H7 (cell line): ENCODE measurements around the gene RASD1. TPM values are rescaled to one million over a fixed set of nuclear protein-coding genes. Genes with fewer than 3 reads are reported as not detected.

Source experiments
- DNase-seq: peaks from one replicate; pipeline ENCODE4 v3.0.0; 2012
- H3K27me3 ChIP-seq: 2 replicates; pipeline ENCODE4 v1.6.0; 2011; ENCODE audit warnings: mild to moderate bottlenecking, low read length; ENCODE audit not compliant: control insufficient read depth, insufficient read depth
- H3K36me3 ChIP-seq: replicated peaks from 2 replicates; pipeline ENCODE4 v1.5.1; 2011; ENCODE audit warnings: low read length; ENCODE audit not compliant: control insufficient read depth, insufficient read depth
- H3K4me3 ChIP-seq: 2 replicates; pipeline ENCODE4 v1.5.1; 2011; ENCODE audit warnings: low read depth, mild to moderate bottlenecking, control low read depth, low read length, moderate library complexity; ENCODE audit not compliant: insufficient read depth
- total RNA-seq: library from RNA; depleted of rRNA; stranded (reverse); fragments of >200 nt; shearing (Covaris generic); gene quantifications from 2 replicates; pipeline ENCODE4 v1.2.3, GENCODE V29; 2014

Gene RASD1
- total RNA-seq, 1 experiment from 2014 or later, result 5.6 TPM

- Histone ChIP-seq H3K4me3 (no peak overlapping the region), H3K36me3 (no peaks in the 10 kb centered on the region), H3K27me3 (no peaks in the 10 kb centered on the region)
- DNase-seq, result no peak
Observed at GRCh38 chr17:17518014-17518413, 21.8 kb upstream of the RASD1 start.

- Histone ChIP-seq H3K36me3 (no peaks in the 10 kb centered on the region), H3K27me3 (no peaks in the 10 kb centered on the region), H3K4me3 (no peak overlapping the region)
- DNase-seq, result no peak
Observed at GRCh38 chr17:17516941-17517720, 20.9 kb upstream of the RASD1 start.

DNA sequence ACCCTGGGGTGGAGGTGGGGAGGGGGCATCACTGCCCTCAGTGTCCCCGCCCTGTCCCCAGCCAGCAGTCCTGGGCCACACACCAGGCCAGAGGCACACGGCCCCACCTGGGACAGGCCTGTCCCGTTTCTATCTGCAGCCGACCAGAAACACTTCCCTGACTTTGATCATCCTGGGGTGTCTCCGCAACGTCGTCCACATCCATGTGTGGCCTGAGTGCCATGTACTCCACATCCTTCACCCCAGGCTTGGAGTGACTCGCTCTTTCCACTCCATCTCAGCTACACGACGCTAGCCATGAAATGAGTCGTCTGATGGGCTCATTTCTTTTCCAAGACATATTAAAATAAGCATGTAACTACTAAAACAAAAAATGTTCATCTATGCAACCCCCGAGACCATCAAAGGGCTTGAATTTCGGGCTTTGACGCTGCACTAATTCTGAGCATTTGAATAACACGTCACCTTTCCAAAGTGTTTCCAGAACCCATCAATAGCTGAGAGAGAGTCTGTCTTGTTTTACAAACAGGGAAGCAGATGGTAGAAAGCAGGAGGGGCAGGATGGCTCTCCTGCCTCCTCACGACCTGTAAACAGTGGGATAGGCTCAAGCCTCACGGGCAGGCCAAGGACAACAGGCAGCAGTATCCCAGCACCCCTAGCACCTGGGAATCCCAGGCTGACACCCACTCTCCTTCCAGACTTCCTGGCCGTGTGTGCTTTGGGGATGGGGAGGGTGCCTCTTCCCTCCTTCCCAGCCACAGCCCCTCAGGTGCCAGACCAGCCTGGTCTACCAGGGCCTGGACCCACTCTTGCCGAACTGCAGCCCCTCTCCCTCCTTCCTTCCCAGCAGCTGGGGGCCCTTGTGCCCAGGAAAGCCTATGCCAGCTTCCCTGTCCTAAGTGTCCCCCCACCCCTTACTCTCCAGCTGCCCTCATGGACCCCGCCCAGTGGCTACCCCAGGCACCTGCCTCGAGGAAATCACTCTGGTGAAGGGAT, 20.0 kb upstream of the RASD1 start:
- H3K36me3 ChIP-seq, result no peaks in the 10 kb centered on the region
- DNase-seq, result no peak
- no peaks in the 10 kb centered on the region for H3K27me3 ChIP-seq
- no peak overlapping the region for H3K4me3 ChIP-seq

DNA sequence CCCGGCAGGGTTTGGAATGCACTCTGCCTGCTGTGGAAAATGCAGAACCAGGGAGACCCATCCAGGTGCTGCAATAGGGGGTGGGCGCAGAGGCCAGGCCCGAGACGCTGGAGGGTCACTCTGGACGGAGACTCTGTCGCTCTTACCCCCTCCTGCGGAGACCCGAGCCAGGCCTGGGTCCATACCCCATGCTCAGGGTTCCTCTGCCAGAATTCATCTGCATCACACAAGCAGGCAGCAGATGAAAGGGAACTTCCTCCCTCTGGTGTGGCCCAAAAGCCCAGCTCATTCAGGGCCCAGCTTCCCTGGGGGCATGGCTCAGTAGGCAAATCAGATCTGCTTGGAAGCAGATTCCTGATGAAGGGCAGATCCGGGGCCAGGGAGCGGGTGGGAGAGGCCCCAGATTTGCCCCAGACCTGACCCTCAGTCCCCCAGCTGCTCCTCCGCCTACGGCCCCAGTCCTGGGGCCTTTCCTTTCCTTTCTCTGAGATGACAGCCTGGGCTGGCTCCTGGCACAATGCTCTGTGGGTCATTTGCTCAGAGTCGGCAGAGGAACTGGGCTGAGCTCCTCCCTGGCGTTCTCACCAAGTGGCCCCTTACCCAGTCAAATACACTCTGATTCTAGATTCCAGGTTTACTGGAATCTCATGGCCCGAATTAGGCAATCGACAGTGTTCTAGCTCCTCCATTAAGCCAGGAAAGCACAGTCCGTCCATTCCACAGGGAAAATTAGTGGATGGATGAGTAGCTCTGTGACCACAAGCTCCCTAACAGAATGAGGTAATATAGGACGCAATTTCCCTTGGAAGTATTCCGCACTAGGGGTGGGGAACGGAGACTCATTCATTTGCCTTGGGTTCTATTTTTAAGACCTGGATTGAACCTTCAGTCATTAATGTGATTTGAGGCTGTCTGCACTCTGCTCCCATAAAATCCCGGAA, 19.1 kb upstream of the RASD1 start:
- no peak overlapping the region for H3K4me3 ChIP-seq
- H3K36me3 ChIP-seq, result no peaks in the 10 kb centered on the region
- peak; percentile 89 for DNase-seq
- H3K27me3 ChIP-seq, result no peaks in the 10 kb centered on the region

GRCh38 chr17:17514361-17514992, 18.3 kb upstream of the RASD1 start:
- no peaks in the 10 kb centered on the region for H3K27me3 ChIP-seq
- no peak for DNase-seq
- no peak overlapping the region for H3K4me3 ChIP-seq
- no peaks in the 10 kb centered on the region for H3K36me3 ChIP-seq

DNA sequence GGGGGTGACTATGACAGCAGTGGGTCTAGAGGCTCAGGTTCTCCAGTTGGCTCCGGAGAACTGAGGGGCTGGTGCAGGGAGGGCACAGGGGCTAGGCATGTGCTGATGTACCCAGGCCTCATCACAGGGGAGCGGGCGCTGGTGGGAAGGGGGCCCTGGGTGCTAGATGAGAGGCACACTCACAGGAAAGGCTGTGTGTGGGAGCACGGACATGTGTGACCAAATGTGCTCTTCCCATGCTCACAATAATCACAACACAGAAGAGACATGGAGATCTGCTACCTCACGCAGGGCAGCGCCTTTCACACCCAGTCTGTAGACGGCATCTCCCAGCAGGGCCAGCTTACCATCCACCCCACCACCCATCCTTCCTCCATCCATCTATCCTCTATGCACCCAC, 17.4 kb upstream of the RASD1 start:
- Histone ChIP-seq H3K36me3 (no peaks in the 10 kb centered on the region), H3K4me3 (no peak overlapping the region), H3K27me3 (no peaks in the 10 kb centered on the region)
- DNase-seq, result no peak

- H3K4me3 ChIP-seq, result no peak overlapping the region
- DNase-seq, result no peak
- no peaks in the 10 kb centered on the region for H3K36me3 ChIP-seq
- H3K27me3 ChIP-seq, result no peaks in the 10 kb centered on the region
Observed at GRCh38 chr17:17512866-17513265, 16.7 kb upstream of the RASD1 start.

DNA sequence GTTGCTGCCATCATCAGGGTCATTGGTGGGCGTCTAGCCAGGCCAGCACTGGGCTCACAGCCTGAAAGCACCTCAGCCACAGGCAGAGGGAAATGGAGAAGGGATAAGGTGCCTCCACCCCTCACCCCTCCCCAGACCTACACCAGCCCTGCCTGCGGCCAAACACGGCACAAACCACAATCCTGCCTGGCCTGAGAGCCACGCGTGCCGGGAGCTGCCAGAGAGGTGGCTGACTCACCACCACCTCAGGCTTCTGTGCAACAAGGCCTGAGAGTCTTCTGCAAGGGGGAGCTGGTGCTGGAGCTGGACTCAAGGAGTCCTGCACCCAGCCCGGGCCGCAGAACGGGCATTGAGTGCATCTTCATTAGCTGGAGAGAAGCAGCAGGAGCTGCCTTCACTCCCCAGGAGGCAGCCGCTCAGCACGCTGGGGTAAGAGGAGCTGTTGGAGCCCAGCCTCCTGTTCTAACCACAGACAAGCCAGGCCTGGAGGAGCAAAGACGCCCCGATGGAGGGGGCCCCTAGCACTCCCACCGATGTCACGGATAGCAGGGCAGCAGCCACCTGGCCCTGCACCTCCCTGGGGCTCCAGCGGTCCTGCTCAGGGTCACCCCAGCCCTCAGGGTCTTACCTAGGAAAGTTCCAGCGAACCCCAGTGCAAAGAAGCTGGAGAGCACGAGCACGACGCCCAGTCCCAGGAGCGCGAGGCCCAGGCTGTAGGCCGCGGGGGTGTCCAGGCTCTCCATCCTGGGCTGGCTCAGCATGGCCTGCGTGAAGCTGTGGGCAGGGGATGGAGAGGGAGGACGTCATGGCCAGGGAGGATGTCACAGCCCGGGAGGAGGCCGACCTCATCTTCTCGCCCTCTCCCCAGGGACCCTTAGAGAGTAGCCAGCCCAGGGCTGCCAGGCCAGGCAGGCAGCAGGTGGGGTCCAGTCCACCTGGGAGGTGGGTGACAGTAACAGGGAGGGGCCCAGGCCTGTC, 16.0 kb upstream of the RASD1 start:
- Histone ChIP-seq H3K36me3 (no peaks in the 10 kb centered on the region), H3K4me3 (no peak overlapping the region), H3K27me3 (no peaks in the 10 kb centered on the region)
- no peak for DNase-seq

- no peaks in the 10 kb centered on the region for H3K36me3 ChIP-seq
- no peak for DNase-seq
- no peak overlapping the region for H3K4me3 ChIP-seq
Observed at GRCh38 chr17:17511293-17511741, 15.1 kb upstream of the RASD1 start.

GRCh38 chr17:17510456-17511292, 14.5 kb upstream of the RASD1 start:
- no peak overlapping the region for H3K4me3 ChIP-seq
- DNase-seq, result no peak
- no peaks in the 10 kb centered on the region for H3K27me3 ChIP-seq
- no peaks in the 10 kb centered on the region for H3K36me3 ChIP-seq

More at GRCh38 chr17:17511293-17511741, 15.1 kb upstream of the RASD1 start:
- no peaks in the 10 kb centered on the region for H3K27me3 ChIP-seq

DNA sequence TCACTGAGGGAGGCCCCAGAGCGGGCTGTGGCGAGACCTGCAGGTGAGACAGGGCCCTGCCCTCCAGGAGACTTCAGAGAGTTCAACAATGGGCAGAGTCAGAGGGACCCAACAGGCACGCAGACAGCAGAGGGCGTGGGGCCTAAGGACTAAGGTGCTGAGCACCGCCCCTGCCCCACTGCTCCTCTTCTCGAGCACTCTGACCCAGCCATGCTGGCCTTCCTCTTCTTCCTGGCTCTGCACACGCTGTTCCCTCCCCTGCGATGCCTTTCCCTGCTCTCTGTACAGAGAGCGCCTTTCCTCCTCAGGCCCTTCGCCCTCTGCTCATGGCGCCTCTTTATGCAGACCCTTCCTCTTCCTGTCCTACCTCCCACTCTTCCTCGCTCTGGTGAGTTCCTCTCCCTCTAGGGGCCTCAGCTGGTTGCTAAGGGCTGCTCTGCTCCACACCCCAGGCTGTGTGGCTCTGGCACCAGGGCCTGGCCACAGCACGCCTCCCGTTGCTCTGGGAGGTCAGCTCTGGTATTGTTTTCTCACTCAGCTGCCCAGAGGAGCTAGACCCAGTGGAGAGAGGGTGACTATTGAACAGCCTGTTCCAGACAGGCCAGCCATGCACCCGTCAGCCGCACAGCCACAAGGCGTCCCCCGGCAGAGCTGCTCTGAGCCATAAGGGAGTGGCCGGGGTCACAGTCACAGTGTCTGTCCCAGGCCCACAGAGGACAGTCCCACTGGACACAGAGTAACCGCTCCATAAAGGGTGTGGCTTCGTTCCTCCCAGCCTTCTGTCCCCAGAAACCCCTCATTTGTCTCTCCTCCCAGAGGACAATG, 13.6 kb upstream of the RASD1 start:
- H3K36me3 ChIP-seq, result no peaks in the 10 kb centered on the region
- H3K4me3 ChIP-seq, result no peak overlapping the region
- DNase-seq, result no peak
- H3K27me3 ChIP-seq, result no peaks in the 10 kb centered on the region
